Neural progenitor cell (in vitro differentiated cells): ENCODE data around the gene FLT3. TPM values are rescaled to one million over a fixed set of nuclear protein-coding genes. Genes with fewer than 3 reads are reported as not detected.
"Not testable (repeated sequence)": the region's sequence is repeated elsewhere in the genome, so short reads cannot be mapped to it uniquely, and the experiment has no call there.

Experiments
- DNase-seq: peaks from one replicate; pipeline ENCODE4 v3.0.0-alpha.2; 2016; ENCODE audit warnings: low spot score
- H2AFZ ChIP-seq: fragments of 200-600 bp; sonication (generic); replicated peaks from 2 replicates; pipeline ENCODE4 v1.6.1; 2016; ENCODE audit warnings: antibody characterized with exemption
- H3F3A ChIP-seq: fragments of 200-600 bp; sonication (generic); 2 replicates; pipeline ENCODE4 v1.6.1; 2016; ENCODE audit warnings: antibody characterized with exemption, low read depth
- H3K27ac ChIP-seq: fragments of 200-600 bp; sonication (generic); 2 replicates; pipeline ENCODE4 v1.5.1; 2016; ENCODE audit warnings: mild to moderate bottlenecking
- H3K27me3 ChIP-seq: fragments of 200-600 bp; sonication (generic); 2 replicates; pipeline ENCODE4 v1.6.1; 2016; ENCODE audit warnings: mild to moderate bottlenecking, moderate library complexity
- H3K36me3 ChIP-seq: fragments of 200-600 bp; sonication (generic); 2 replicates; pipeline ENCODE4 v1.5.1; 2016
- H3K4me1 ChIP-seq: fragments of 200-600 bp; sonication (generic); 2 replicates; pipeline ENCODE4 v1.6.1; 2016; ENCODE audit warnings: mixed run types
- H3K4me2 ChIP-seq: fragments of 200-600 bp; sonication (generic); 2 replicates; pipeline ENCODE4 v1.6.1; 2016
- H3K4me3 ChIP-seq: fragments of 200-600 bp; sonication (generic); 2 replicates; pipeline ENCODE4 v1.5.1; 2016
- H3K79me2 ChIP-seq: fragments of 200-600 bp; sonication (generic); 2 replicates; pipeline ENCODE4 v1.6.1; 2016; ENCODE audit warnings: low read depth
- H3K9ac ChIP-seq: fragments of 200-600 bp; sonication (generic); 2 replicates; pipeline ENCODE4 v1.6.1; 2016
- H3K9me3 ChIP-seq: fragments of 200-600 bp; sonication (generic); 2 replicates; pipeline ENCODE4 v1.5.1; 2016; ENCODE audit warnings: low read depth
- H4K20me1 ChIP-seq: fragments of 200-600 bp; sonication (generic); 2 replicates; pipeline ENCODE4 v1.6.1; 2016; ENCODE audit warnings: low read depth
- H3K27ac Mint-ChIP-seq: 3 replicates; pipeline ENCODE4 v1.8.0; 2021; ENCODE audit warnings: mixed read lengths
- H3K27me3 Mint-ChIP-seq: 2 replicates; pipeline ENCODE4 v1.8.0; 2022; ENCODE audit warnings: low read depth, mild to moderate bottlenecking, inconsistent platforms, moderate library complexity, mixed read lengths; ENCODE audit not compliant: insufficient read depth
- H3K36me3 Mint-ChIP-seq: 3 replicates; pipeline ENCODE4 v1.8.0; 2021; ENCODE audit warnings: mixed read lengths
- H3K4me1 Mint-ChIP-seq: 3 replicates; pipeline ENCODE4 v1.8.0; 2021; ENCODE audit warnings: mixed read lengths
- H3K4me3 Mint-ChIP-seq: 3 replicates; pipeline ENCODE4 v1.8.0; 2021; ENCODE audit warnings: mild to moderate bottlenecking, moderate library complexity, mixed read lengths
- H3K9me3 Mint-ChIP-seq: 3 replicates; pipeline ENCODE4 v1.8.0; 2020; ENCODE audit warnings: mixed read lengths
- CTCF ChIP-seq: fragments of 200-600 bp; sonication (generic); IDR thresholded peaks from 2 replicates; pipeline ENCODE4 v1.5.1; 2017; ENCODE audit warnings: antibody characterized with exemption, mild to moderate bottlenecking
- EZH2 ChIP-seq: fragments of 200-600 bp; sonication (generic); IDR thresholded peaks from 2 replicates; pipeline ENCODE4 v1.6.1; 2017; ENCODE audit warnings: antibody characterized with exemption, mild to moderate bottlenecking, moderate library complexity
- EZH2phosphoT487 ChIP-seq: fragments of 200-600 bp; sonication (generic); IDR thresholded peaks from 2 replicates; pipeline ENCODE4 v1.6.1; 2017; ENCODE audit warnings: antibody characterized with exemption
- total RNA-seq: library from RNA; depleted of rRNA; stranded (reverse); fragments of >200 nt; gene quantifications from 2 replicates; pipeline ENCODE4 v1.2.3, GENCODE V29; 2015; ENCODE audit warnings: low replicate concordance

Gene FLT3
- total RNA-seq, 1 donor from 2014 or later, result 0.58 TPM

GRCh38 chr13:28012896-28013295 is 87.5 kb downstream of the FLT3 start:
- Histone ChIP-seq H3F3A (no peaks in the 10 kb centered on the region), H3K4me2 (no peak overlapping the region), H3K27ac (no peak overlapping the region), H3K4me1 (no peaks in the 10 kb centered on the region), H3K4me3 (no peak overlapping the region), H3K9me3 (no peaks in the 10 kb centered on the region), H3K79me2 (no peaks in the 10 kb centered on the region), H2AFZ (no peak overlapping the region), H3K9ac (no peak overlapping the region), H3K27me3 (no peaks in the 10 kb centered on the region), H4K20me1 (no peaks in the 10 kb centered on the region), H3K36me3 (no peaks in the 10 kb centered on the region)
- no peaks in the 10 kb centered on the region for H3K36me3 Mint-ChIP-seq
- H3K27me3 Mint-ChIP-seq, result peaks cover 2% of the 10 kb centered on the region
- no peak for DNase-seq
- H3K4me3 Mint-ChIP-seq, result no peak overlapping the region
- TF ChIP-seq EZH2 (no peak), CTCF (no peak), EZH2phosphoT487 (no peak)
- peaks cover 2% of the 10 kb centered on the region for H3K4me1 Mint-ChIP-seq
- no peaks in the 10 kb centered on the region for H3K9me3 Mint-ChIP-seq
- H3K27ac Mint-ChIP-seq, result no peak overlapping the region

DNA sequence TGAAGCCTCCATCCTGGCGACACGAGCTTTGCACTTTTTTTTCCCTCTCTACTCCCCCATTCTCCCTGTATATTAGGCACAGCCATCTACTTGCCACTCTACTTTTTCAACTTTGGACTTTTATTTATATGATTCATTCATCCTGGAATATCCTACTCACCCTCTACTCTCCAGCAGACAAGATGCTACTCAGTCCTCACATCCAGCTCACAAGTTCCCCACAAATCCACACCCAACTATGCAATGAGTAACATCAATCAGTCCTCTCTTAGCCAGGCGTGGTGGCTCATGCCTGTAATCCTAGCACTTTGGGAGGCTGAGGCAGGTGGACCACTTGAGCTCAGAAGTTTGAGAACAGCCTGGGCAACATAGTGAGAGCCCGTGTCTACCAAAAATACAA is 88.0 kb downstream of the FLT3 start:
- Histone ChIP-seq H3K36me3 (no peaks in the 10 kb centered on the region), H4K20me1 (no peaks in the 10 kb centered on the region), H3K27me3 (no peaks in the 10 kb centered on the region), H3K4me2 (no peak overlapping the region), H3K4me1 (no peaks in the 10 kb centered on the region), H3K9me3 (no peaks in the 10 kb centered on the region), H3K4me3 (no peak overlapping the region), H2AFZ (no peak overlapping the region), H3K27ac (no peak overlapping the region), H3K9ac (no peak overlapping the region), H3K79me2 (no peaks in the 10 kb centered on the region), H3F3A (no peaks in the 10 kb centered on the region)
- H3K36me3 Mint-ChIP-seq, result no peaks in the 10 kb centered on the region
- peaks cover 2% of the 10 kb centered on the region for H3K4me1 Mint-ChIP-seq
- no peak overlapping the region for H3K4me3 Mint-ChIP-seq
- H3K27ac Mint-ChIP-seq, result no peak overlapping the region
- TF ChIP-seq EZH2 (no peak), EZH2phosphoT487 (no peak), CTCF (no peak)
- H3K27me3 Mint-ChIP-seq, result peaks cover 2% of the 10 kb centered on the region
- no peak for DNase-seq
- no peaks in the 10 kb centered on the region for H3K9me3 Mint-ChIP-seq

DNA sequence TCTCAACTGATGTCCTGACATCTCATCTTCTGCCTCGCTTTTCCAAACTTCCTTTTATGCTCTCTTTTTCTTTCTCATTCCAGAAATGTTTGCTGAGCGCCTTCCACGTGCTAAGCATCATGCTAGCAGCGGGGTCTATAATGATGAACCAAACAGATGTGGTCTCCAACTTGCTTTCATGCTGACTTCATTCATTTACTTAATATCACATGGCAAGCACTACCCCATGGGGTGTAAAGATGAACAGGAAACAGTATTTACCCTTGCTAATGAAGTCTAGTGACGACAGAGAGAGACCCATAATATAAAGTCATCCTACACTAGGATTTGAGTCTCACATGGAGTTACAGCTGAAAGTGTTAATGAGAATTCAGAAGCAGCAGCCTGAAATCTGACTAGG is 90.3 kb downstream of the FLT3 start:
- no peak overlapping the region for H3K27ac ChIP-seq
- no peaks in the 10 kb centered on the region for H4K20me1 ChIP-seq
- DNase-seq, result no peak
- no peaks in the 10 kb centered on the region for H3K9me3 ChIP-seq
- no peaks in the 10 kb centered on the region for H3K4me1 ChIP-seq
- Mint-ChIP-seq H3K4me3 (no peak overlapping the region), H3K27ac (no peak overlapping the region), H3K9me3 (no peaks in the 10 kb centered on the region), H3K27me3 (peaks cover 2% of the 10 kb centered on the region), H3K4me1 (peaks cover 2% of the 10 kb centered on the region), H3K36me3 (no peaks in the 10 kb centered on the region)
- no peak overlapping the region for H3K4me3 ChIP-seq
- no peak overlapping the region for H2AFZ ChIP-seq
- H3K9ac ChIP-seq, result no peak overlapping the region
- no peaks in the 10 kb centered on the region for H3F3A ChIP-seq
- TF ChIP-seq EZH2 (no peak), EZH2phosphoT487 (no peak), CTCF (no peak)
- H3K4me2 ChIP-seq, result no peak overlapping the region
- no peaks in the 10 kb centered on the region for H3K36me3 ChIP-seq
- H3K79me2 ChIP-seq, result no peaks in the 10 kb centered on the region
- H3K27me3 ChIP-seq, result no peaks in the 10 kb centered on the region

- not testable (repeated sequence) for H3K4me3 Mint-ChIP-seq, H2AFZ ChIP-seq, H3K27ac ChIP-seq, H3K9ac ChIP-seq, H3K9me3 ChIP-seq, H3K4me1 Mint-ChIP-seq, H3K27me3 ChIP-seq, H3K4me1 ChIP-seq, H3K79me2 ChIP-seq, H3K36me3 ChIP-seq, H3K4me3 ChIP-seq, H3F3A ChIP-seq, H3K4me2 ChIP-seq, H3K9me3 Mint-ChIP-seq, H3K27ac Mint-ChIP-seq, H4K20me1 ChIP-seq, DNase-seq, H3K27me3 Mint-ChIP-seq, H3K36me3 Mint-ChIP-seq
These were observed 95.4 kb downstream of the FLT3 start for GRCh38 chr13:28005016-28005415.
